Lung (tissue), 12 donors: Measurements from ENCODE around the gene EPS8L3. TPM values are rescaled to one million over a fixed set of nuclear protein-coding genes. Genes with fewer than 3 reads are reported as not detected.

Experiments used
- ATAC-seq: fragments of 200-7000 bp; cut with Tn5 transposase; one replicate; pipeline ENCODE4 v1.9.1; 2020; ENCODE audit warnings: moderate number of reproducible peaks; ENCODE audit not compliant: insufficient read depth, low FRiP score
- DNase-seq, 3 donors: peaks; one replicate each; pipeline ENCODE4 v3.0.0-alpha.2; 2013 to 2017
- H3K27ac ChIP-seq, 2 donors: one replicate each; pipeline ENCODE4 v1.5.1; 2013; ENCODE audit warnings: mild to moderate bottlenecking in 2 of 2, moderate library complexity in 2 of 2, control low read depth in 1 of 2, inconsistent platforms in 1 of 2, low read depth in 1 of 2, low read length in 1 of 2
- H3K27me3 ChIP-seq, 3 donors: one replicate each; pipeline ENCODE4 v1.5.1; 2013; ENCODE audit warnings: low read length in 2 of 3; ENCODE audit not compliant: control insufficient read depth in 3 of 3, insufficient read depth in 3 of 3
- H3K36me3 ChIP-seq, 4 donors: one replicate each; pipeline ENCODE4 v1.5.1; 2013; ENCODE audit warnings: low read length in 4 of 4, mild to moderate bottlenecking in 1 of 4, moderate library complexity in 1 of 4; ENCODE audit not compliant: control insufficient read depth in 4 of 4, insufficient read depth in 4 of 4
- H3K4me1 ChIP-seq, 5 donors: one replicate each; pipeline ENCODE4 v1.5.1; 2013; ENCODE audit warnings: low read length in 5 of 5, mild to moderate bottlenecking in 2 of 5, moderate library complexity in 1 of 5; ENCODE audit not compliant: control insufficient read depth in 5 of 5, insufficient read depth in 5 of 5
- H3K4me3 ChIP-seq: one replicate; pipeline ENCODE4 v1.5.1; 2013; ENCODE audit warnings: mild to moderate bottlenecking, control low read depth, moderate library complexity
- H3K9ac ChIP-seq, 2 donors: one replicate each; pipeline ENCODE4 v1.5.1; 2013; ENCODE audit warnings: low read length in 2 of 2, control low read depth in 1 of 2; ENCODE audit not compliant: insufficient read depth in 1 of 2
- H3K9me3 ChIP-seq, 4 donors: one replicate each; pipeline ENCODE4 v1.5.1; 2013; ENCODE audit warnings: low read length in 3 of 4, mild to moderate bottlenecking in 1 of 4, moderate library complexity in 1 of 4; ENCODE audit not compliant: control insufficient read depth in 4 of 4, insufficient read depth in 3 of 4
- WGBS, 2 donors: extraction: QIAGEN DNeasy Blood & Tissue Kit; methylation state at CpG; one replicate each; pipeline ENCODE4 v1.1.7; 2013; 5-methylcytosine and 5-hydroxymethylcytosine counted together
- polyA plus RNA-seq, 2 donors: library from polyadenylated mRNA; stranded (reverse); fragments of 200-250 nt; gene quantifications; one replicate each; pipeline ENCODE4 v1.2.1, GENCODE V29; 2013
- total RNA-seq, 2 donors: library from RNA; depleted of rRNA in 1 of 2; stranded (reverse); fragments of >200 nt in 1 of 2; gene quantifications; one replicate each; pipeline ENCODE4 v1.2.1, GENCODE V29; 2014 to 2021
- TF ChIP-seq, protein P1 (sequence below): IDR thresholded peaks from 2 replicates; pipeline ENCODE4 v1.5.1; 2012; ENCODE audit warnings: mild to moderate bottlenecking; ENCODE audit errors: control extremely low read depth, extremely low read depth
- donor health status: control.
- donor health status: control.
- donor health status: Bipolar disorder and iron deficiency.
- donor health status: healthy.
- donor health status: DM: yes; HTN: yes; CAD: no.

EPS8L3 gene
- total and polyA plus RNA-seq, 4 donors = 0.10 to 0.52 TPM; not detected in 2

DNA sequence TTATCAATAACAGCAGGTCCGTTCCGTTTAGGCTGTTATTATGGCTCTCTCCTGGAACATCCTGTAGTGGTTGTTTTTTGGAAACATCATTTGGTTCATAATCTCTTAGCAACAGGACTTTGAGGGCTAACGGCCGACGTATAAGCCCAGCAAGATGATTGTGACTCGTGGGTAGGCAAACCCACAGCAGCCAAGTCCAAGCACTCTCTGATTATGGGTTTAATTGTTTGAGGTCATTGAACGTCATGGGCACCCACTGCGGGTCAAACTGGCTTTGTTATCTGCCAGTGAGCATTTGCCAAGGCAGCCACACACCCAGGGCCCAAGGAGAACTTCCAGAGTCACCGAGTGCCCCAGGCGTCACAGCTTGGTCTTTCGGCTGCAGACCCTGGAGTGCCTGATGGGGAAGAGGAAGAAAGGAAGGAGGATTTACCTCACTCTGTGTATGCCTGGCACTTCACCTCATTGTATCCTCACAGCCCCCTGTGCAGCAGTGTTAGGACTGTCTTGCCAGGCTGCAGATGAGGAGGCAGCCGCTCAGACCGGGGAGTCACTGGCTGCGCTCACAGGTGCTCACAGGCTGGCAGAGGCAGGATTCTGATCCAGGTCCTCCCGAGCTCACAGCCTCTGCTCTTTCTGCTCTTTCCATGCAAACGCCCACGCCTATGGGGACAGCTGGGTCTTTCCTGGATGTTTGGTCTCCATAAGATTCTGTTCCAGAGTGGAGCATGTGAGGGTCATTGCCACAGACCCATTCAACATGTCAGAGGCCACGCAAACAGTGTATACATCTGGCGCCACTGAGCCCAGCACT, 30.8 kb upstream of the EPS8L3 start:
- no peaks in the 10 kb centered on the region for H3K27me3 ChIP-seq
- H3K36me3 ChIP-seq = no peaks in the 10 kb centered on the region
- no peaks in the 10 kb centered on the region for H3K9me3 ChIP-seq
- no peak overlapping the region for H3K4me3 ChIP-seq
- DNase-seq (peak in 1 of 3 donors; percentile 12), ATAC-seq (no peak)
- TF ChIP-seq, protein P1, sequence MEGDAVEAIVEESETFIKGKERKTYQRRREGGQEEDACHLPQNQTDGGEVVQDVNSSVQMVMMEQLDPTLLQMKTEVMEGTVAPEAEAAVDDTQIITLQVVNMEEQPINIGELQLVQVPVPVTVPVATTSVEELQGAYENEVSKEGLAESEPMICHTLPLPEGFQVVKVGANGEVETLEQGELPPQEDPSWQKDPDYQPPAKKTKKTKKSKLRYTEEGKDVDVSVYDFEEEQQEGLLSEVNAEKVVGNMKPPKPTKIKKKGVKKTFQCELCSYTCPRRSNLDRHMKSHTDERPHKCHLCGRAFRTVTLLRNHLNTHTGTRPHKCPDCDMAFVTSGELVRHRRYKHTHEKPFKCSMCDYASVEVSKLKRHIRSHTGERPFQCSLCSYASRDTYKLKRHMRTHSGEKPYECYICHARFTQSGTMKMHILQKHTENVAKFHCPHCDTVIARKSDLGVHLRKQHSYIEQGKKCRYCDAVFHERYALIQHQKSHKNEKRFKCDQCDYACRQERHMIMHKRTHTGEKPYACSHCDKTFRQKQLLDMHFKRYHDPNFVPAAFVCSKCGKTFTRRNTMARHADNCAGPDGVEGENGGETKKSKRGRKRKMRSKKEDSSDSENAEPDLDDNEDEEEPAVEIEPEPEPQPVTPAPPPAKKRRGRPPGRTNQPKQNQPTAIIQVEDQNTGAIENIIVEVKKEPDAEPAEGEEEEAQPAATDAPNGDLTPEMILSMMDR = no peak
- no peak overlapping the region for H3K9ac ChIP-seq
- H3K27ac ChIP-seq = peak overlapping the region in 1 of 2 donors; percentile 28
- peaks cover 5 to 49% (median 29%) of the 10 kb centered on the region in 5 donors for H3K4me1 ChIP-seq
- WGBS, 2 donors = 77 to 81% methylated on average over 19 of the region's 19 CpGs

DNA sequence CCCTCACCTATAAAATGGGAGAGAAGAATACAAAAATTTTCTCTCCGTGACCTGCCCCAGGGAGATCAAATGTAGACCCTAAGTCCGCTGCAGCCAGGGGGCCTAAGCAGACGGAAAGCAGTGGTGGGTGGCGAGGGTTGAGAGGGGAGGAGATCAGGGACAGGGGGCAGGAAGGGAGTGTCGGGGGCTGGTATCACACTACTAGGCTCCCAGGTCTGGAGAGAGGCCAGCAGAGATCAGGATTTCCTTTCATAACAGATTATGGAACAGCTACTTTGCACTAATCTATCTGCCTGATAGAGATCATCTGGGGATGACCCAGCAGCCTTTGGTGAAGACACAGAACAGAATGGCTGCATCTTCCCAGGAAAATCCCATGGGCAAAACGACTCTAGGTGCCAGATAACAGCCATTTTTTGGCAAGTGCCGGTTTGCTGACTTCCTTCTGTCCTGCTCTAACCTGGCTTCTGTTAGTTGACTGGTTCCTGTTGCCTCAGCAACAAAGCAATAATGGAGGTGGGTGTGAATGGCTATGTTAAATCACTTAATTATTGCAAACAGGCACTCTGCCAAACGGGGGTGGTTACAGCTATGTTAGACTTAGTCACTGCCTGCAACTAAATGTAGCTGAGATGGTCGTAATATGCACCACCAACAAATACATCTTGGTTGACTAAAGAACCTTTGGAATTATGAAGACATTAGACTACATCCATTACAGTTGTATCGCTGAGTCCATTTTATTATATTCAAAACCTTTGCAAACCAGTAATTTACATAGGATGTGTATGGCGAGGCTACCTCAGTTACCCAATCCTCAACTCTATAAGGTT, 30.0 kb upstream of the EPS8L3 start:
- H3K27ac ChIP-seq = peak overlapping the region; percentile 25 to 37
- no peaks in the 10 kb centered on the region for H3K36me3 ChIP-seq
- 32 to 41% methylated on average over 11 of the region's 11 CpGs for WGBS, 2 donors
- H3K4me3 ChIP-seq = no peak overlapping the region
- TF ChIP-seq, protein P1 = no peak
- no peaks in the 10 kb centered on the region for H3K9me3 ChIP-seq
- H3K27me3 ChIP-seq = no peaks in the 10 kb centered on the region
- H3K9ac ChIP-seq = no peak overlapping the region
- peaks cover 5 to 49% (median 29%) of the 10 kb centered on the region in 5 donors for H3K4me1 ChIP-seq
- ATAC-seq (no peak), DNase-seq (peak; percentile 65 to 80 (median 77))

DNA sequence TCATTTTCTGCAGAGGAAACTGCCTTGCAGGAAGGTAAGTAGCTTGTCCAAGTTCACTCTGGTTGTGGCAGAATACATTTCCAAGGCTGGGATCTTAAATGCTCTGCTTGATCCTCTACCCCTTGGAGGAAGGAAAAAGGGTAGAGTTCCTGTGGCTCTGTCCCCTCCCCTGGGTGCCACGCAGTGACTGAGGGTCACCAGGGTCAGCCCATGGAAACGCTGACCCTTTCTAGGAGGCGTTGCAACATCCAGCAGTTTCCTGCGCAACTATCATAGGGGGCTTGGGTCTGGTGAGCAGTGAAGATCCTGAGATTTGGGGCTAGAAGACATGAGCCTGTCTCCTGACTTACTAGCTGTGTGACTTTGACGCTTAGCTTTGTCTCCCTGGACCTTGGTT, 29.4 kb upstream of the EPS8L3 start:
- WGBS, 2 donors = 33 to 45% methylated on average over 5 of the region's 5 CpGs
- H3K27ac ChIP-seq = peak overlapping the region; percentile 25 to 45
- ATAC-seq (no peak), DNase-seq (peak in 1 of 3 donors; percentile 14)
- no peak overlapping the region for H3K9ac ChIP-seq
- H3K4me3 ChIP-seq = no peak overlapping the region
- H3K9me3 ChIP-seq = no peaks in the 10 kb centered on the region
- TF ChIP-seq, protein P1 = no peak
- no peaks in the 10 kb centered on the region for H3K36me3 ChIP-seq
- H3K4me1 ChIP-seq = peaks cover 5 to 49% (median 29%) of the 10 kb centered on the region in 5 donors
- H3K27me3 ChIP-seq = no peaks in the 10 kb centered on the region
